Suppressor macrophage (primary cell): ENCODE measurements around the gene GOLT1B.

Experiments used
- DNase-seq, 4 experiments: peaks; one replicate each; pipeline ENCODE4 v3.0.0-alpha.2; 2020 to 2022

Gene GOLT1B

GRCh38 chr12:21523148-21523547 lies 21.6 kb downstream of the GOLT1B start:
- no peak for DNase-seq

GRCh38 chr12:21526053-21526452 lies 24.5 kb downstream of the GOLT1B start, which contains the start of gene SPX:
Gene SPX, plus strand, starts transcription at chr12:21526296. Its CDS starts 177 bp downstream, at chr12:21526473.
- DNase-seq, result no peak

GRCh38 chr12:21526721-21527345 lies 25.2 kb downstream of the GOLT1B start:
- DNase-seq, result no peak

- peak in 3 of 4 experiments; percentile 2 to 37 (median 11) for DNase-seq
Observed at GRCh38 chr12:21527451-21528180, 26.0 kb downstream of the GOLT1B start.

GRCh38 chr12:21528953-21529352 lies 27.4 kb downstream of the GOLT1B start:
- no peak for DNase-seq

- no peak for DNase-seq
Observed at GRCh38 chr12:21529456-21529855, 27.9 kb downstream of the GOLT1B start.

GRCh38 chr12:21538061-21538653 lies 36.6 kb downstream of the GOLT1B start:
- no peak for DNase-seq

- DNase-seq, result no peak
Observed at GRCh38 chr12:21539797-21540196, 38.2 kb downstream of the GOLT1B start.

- DNase-seq, result no peak
Observed at GRCh38 chr12:21541773-21542172, 40.2 kb downstream of the GOLT1B start.

- no peak for DNase-seq
Observed at GRCh38 chr12:21542403-21542802, 40.8 kb downstream of the GOLT1B start.

GRCh38 chr12:21543151-21543550 lies 41.6 kb downstream of the GOLT1B start:
- no peak for DNase-seq

GRCh38 chr12:21545557-21545956 lies 44.0 kb downstream of the GOLT1B start:
- DNase-seq, result no peak

GRCh38 chr12:21546716-21547115 lies 45.1 kb downstream of the GOLT1B start:
- no peak for DNase-seq

GRCh38 chr12:21547437-21547836 lies 45.8 kb downstream of the GOLT1B start:
- no peak for DNase-seq

- DNase-seq, result no peak
Observed at GRCh38 chr12:21551841-21552465, 50.4 kb downstream of the GOLT1B start.

- no peak for DNase-seq
Observed at GRCh38 chr12:21552635-21553328, 51.2 kb downstream of the GOLT1B start.

- DNase-seq, result no peak
Observed at GRCh38 chr12:21553329-21553675, 51.7 kb downstream of the GOLT1B start.

GRCh38 chr12:21558100-21558679 lies 56.6 kb downstream of the GOLT1B start:
- no peak for DNase-seq

GRCh38 chr12:21559855-21560569 lies 58.4 kb downstream of the GOLT1B start:
- DNase-seq, result no peak

- DNase-seq, result no peak
Observed at GRCh38 chr12:21561158-21561557, 59.6 kb downstream of the GOLT1B start.

GRCh38 chr12:21562859-21563258 lies 61.3 kb downstream of the GOLT1B start:
- DNase-seq, result no peak
